ENCODE data around the gene ADGRL1.

DNA sequence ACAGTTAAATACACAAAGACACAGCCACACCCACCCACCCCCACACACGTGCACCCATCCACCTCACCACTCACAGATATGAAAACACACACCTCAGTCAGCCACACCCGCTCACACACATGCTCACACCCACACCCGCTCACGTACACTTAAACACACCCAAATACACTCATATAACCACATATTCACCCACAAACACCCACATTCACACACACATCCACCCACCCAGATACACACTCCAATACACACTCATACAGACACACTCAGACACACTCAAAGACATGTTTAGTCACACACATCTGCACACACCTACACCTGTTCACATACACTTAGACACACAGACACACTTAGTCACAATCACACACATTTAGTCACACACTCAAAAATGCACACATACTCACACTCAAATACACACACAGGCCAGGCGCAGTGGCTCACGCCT is 30.6 kb downstream of the ADGRL1 start:
- TF ChIP-seq POLR2A (IDR thresholded peaks at IDR 0.05), result no peak
- TF ChIP-seq, protein P1, sequence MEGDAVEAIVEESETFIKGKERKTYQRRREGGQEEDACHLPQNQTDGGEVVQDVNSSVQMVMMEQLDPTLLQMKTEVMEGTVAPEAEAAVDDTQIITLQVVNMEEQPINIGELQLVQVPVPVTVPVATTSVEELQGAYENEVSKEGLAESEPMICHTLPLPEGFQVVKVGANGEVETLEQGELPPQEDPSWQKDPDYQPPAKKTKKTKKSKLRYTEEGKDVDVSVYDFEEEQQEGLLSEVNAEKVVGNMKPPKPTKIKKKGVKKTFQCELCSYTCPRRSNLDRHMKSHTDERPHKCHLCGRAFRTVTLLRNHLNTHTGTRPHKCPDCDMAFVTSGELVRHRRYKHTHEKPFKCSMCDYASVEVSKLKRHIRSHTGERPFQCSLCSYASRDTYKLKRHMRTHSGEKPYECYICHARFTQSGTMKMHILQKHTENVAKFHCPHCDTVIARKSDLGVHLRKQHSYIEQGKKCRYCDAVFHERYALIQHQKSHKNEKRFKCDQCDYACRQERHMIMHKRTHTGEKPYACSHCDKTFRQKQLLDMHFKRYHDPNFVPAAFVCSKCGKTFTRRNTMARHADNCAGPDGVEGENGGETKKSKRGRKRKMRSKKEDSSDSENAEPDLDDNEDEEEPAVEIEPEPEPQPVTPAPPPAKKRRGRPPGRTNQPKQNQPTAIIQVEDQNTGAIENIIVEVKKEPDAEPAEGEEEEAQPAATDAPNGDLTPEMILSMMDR (IDR thresholded peaks at IDR 0.05), result no peak

Measured in uterus (tissue), 2 donors.